Astrocyte (in vitro differentiated cells and primary cell): ENCODE results near the gene MIGA1. TPM values are rescaled to one million over a fixed set of nuclear protein-coding genes. Genes with fewer than 3 reads are reported as not detected.

Source experiments
- DNase-seq: peaks from one replicate; pipeline ENCODE4 v3.0.0-alpha.2; 2010; ENCODE audit warnings: low read depth
- FAIRE-seq: peaks from 2 replicates; lab custom pipeline; 2011; peaks lifted over from hg19 to GRCh38; lab: Jason Lieb, UNC
- H2AFZ ChIP-seq: 2 replicates; pipeline ENCODE4 v1.6.0; 2012; ENCODE audit warnings: low read depth, low read length, inconsistent platforms
- H3K27ac ChIP-seq: 2 replicates; pipeline ENCODE4 v1.5.1; 2011; ENCODE audit warnings: low read depth, low read length, inconsistent platforms
- H3K27me3 ChIP-seq: 2 replicates; pipeline ENCODE4 v1.6.0; 2011; ENCODE audit warnings: low read length, inconsistent platforms; ENCODE audit not compliant: insufficient read depth
- H3K36me3 ChIP-seq: 2 replicates; pipeline ENCODE4 v1.5.1; 2011; ENCODE audit warnings: low read length, inconsistent platforms; ENCODE audit not compliant: insufficient read depth
- H3K4me1 ChIP-seq: 2 replicates; pipeline ENCODE4 v1.5.1; 2011; ENCODE audit warnings: low read length, inconsistent platforms; ENCODE audit not compliant: insufficient read depth
- H3K4me2 ChIP-seq: 2 replicates; pipeline ENCODE4 v1.6.0; 2012; ENCODE audit warnings: low read length, inconsistent platforms
- H3K4me3 ChIP-seq: 2 replicates; pipeline ENCODE4 v1.5.1; 2011; ENCODE audit warnings: low read depth, mild to moderate bottlenecking, low read length, inconsistent platforms; ENCODE audit not compliant: insufficient read depth
- H3K79me2 ChIP-seq: 2 replicates; pipeline ENCODE4 v1.6.0; 2012; ENCODE audit warnings: mild to moderate bottlenecking, low read length, inconsistent platforms; ENCODE audit not compliant: insufficient read depth
- H3K9ac ChIP-seq: 2 replicates; pipeline ENCODE4 v1.6.0; 2012; ENCODE audit warnings: mild to moderate bottlenecking, low read length, inconsistent platforms
- H3K9me3 ChIP-seq: 2 replicates; pipeline ENCODE4 v1.5.1; 2012; ENCODE audit warnings: low read depth, mild to moderate bottlenecking, low read length, inconsistent platforms; ENCODE audit not compliant: insufficient read depth
- H4K20me1 ChIP-seq: 2 replicates; pipeline ENCODE4 v1.6.0; 2012; ENCODE audit warnings: low read length, inconsistent platforms; ENCODE audit not compliant: insufficient read depth
- H3K27ac Mint-ChIP-seq: one replicate; pipeline ENCODE4 v1.8.0; 2021; ENCODE audit warnings: mild to moderate bottlenecking, mixed read lengths; ENCODE audit not compliant: unreplicated experiment
- H3K27me3 Mint-ChIP-seq: one replicate; pipeline ENCODE4 v1.8.0; 2021; ENCODE audit warnings: low read depth, mixed read lengths; ENCODE audit not compliant: unreplicated experiment
- H3K36me3 Mint-ChIP-seq: one replicate; pipeline ENCODE4 v1.8.0; 2021; ENCODE audit warnings: low read depth, mixed read lengths; ENCODE audit not compliant: unreplicated experiment
- H3K4me1 Mint-ChIP-seq: one replicate; pipeline ENCODE4 v1.8.0; 2021; ENCODE audit warnings: low read depth, mixed read lengths; ENCODE audit not compliant: unreplicated experiment
- H3K4me3 Mint-ChIP-seq: one replicate; pipeline ENCODE4 v1.8.0; 2021; ENCODE audit warnings: mild to moderate bottlenecking, moderate library complexity, mixed read lengths; ENCODE audit not compliant: unreplicated experiment
- H3K9me3 Mint-ChIP-seq: one replicate; pipeline ENCODE4 v1.8.0; 2021; ENCODE audit warnings: mild to moderate bottlenecking, mixed read lengths; ENCODE audit not compliant: unreplicated experiment
- CTCF ChIP-seq: IDR thresholded peaks from 2 replicates; pipeline ENCODE4 v1.5.1; 2011; ENCODE audit warnings: low read depth, mild to moderate bottlenecking, inconsistent platforms, low read length, moderate library complexity; ENCODE audit not compliant: insufficient read depth
- EZH2 ChIP-seq: IDR thresholded peaks from 2 replicates; pipeline ENCODE4 v1.6.1; 2012; ENCODE audit warnings: mild to moderate bottlenecking, low read length, inconsistent platforms; ENCODE audit not compliant: insufficient read depth
- total RNA-seq: library from RNA; stranded (reverse); gene quantifications from 2 replicates; pipeline ENCODE4 v1.2.1, GENCODE V29; 2021

Gene MIGA1
- total RNA-seq, 1 donor from 2014 or later = 17.7 TPM

GRCh38 chr1:77845951-77846350 lies 66.5 kb downstream of the MIGA1 start:
- FAIRE-seq (no peak), DNase-seq (no peak)
- Histone ChIP-seq H3K9ac (no peak overlapping the region), H3K4me2 (no peak overlapping the region), H3K27me3 (no peaks in the 10 kb centered on the region), H2AFZ (no peak overlapping the region), H4K20me1 (no peaks in the 10 kb centered on the region), H3K4me1 (no peaks in the 10 kb centered on the region), H3K27ac (no peak overlapping the region), H3K9me3 (no peaks in the 10 kb centered on the region), H3K79me2 (no peaks in the 10 kb centered on the region), H3K36me3 (no peaks in the 10 kb centered on the region), H3K4me3 (no peak overlapping the region)
- H3K36me3 Mint-ChIP-seq = peaks cover 3% of the 10 kb centered on the region
- H3K4me1 Mint-ChIP-seq = no peaks in the 10 kb centered on the region
- H3K9me3 Mint-ChIP-seq = no peaks in the 10 kb centered on the region
- no peak for TF ChIP-seq EZH2
- TF ChIP-seq CTCF = no peak
- no peaks in the 10 kb centered on the region for H3K27me3 Mint-ChIP-seq
- H3K4me3 Mint-ChIP-seq = no peak overlapping the region
- H3K27ac Mint-ChIP-seq = no peak overlapping the region

- Histone ChIP-seq H4K20me1 (no peaks in the 10 kb centered on the region), H3K4me1 (no peaks in the 10 kb centered on the region), H3K36me3 (no peaks in the 10 kb centered on the region), H3K9me3 (no peaks in the 10 kb centered on the region), H3K9ac (no peak overlapping the region), H3K79me2 (no peaks in the 10 kb centered on the region), H2AFZ (no peak overlapping the region), H3K27me3 (no peaks in the 10 kb centered on the region), H3K4me2 (no peak overlapping the region), H3K4me3 (no peak overlapping the region), H3K27ac (no peak overlapping the region)
- Mint-ChIP-seq H3K27me3 (no peaks in the 10 kb centered on the region), H3K27ac (no peak overlapping the region), H3K36me3 (peaks cover 3% of the 10 kb centered on the region), H3K4me3 (no peak overlapping the region), H3K4me1 (no peaks in the 10 kb centered on the region), H3K9me3 (no peaks in the 10 kb centered on the region)
- FAIRE-seq (no peak), DNase-seq (no peak)
- TF ChIP-seq EZH2 (no peak), CTCF (no peak)
Observed at GRCh38 chr1:77846966-77847365, 67.5 kb downstream of the MIGA1 start.

DNA sequence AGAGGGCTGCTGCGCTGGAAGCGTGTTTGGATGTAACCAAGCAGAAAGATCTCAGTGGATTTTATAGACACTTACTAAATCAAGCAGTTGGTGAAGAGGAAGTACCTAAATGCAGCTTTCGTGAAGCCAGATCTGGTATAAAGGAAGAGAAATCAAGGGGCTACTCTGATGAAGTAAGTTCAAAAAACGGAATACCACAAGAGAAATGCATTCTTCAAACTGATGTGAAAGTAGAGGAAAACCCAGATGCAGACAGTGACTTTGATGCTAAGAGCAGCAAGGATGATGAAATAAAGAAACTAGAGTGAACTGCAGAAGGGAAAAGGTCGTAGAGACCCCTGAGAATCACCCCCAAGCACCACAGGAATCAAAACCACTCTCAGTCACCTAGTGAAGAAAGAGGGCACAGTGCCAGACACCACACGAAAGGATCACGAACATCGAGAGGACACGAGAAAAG lies 68.2 kb downstream of the MIGA1 start:
- no peak for FAIRE-seq
- Histone ChIP-seq H3K4me1 (no peaks in the 10 kb centered on the region), H3K27ac (no peak overlapping the region), H3K79me2 (no peaks in the 10 kb centered on the region), H3K4me2 (no peak overlapping the region), H3K4me3 (no peak overlapping the region), H3K9ac (no peak overlapping the region), H4K20me1 (no peaks in the 10 kb centered on the region), H3K36me3 (no peaks in the 10 kb centered on the region), H3K27me3 (no peaks in the 10 kb centered on the region), H2AFZ (no peak overlapping the region), H3K9me3 (no peaks in the 10 kb centered on the region)
- no peaks in the 10 kb centered on the region for H3K9me3 Mint-ChIP-seq
- no peak overlapping the region for H3K27ac Mint-ChIP-seq
- H3K36me3 Mint-ChIP-seq = peaks cover 3% of the 10 kb centered on the region
- no peaks in the 10 kb centered on the region for H3K4me1 Mint-ChIP-seq
- DNase-seq = no peak
- H3K4me3 Mint-ChIP-seq = no peak overlapping the region
- no peaks in the 10 kb centered on the region for H3K27me3 Mint-ChIP-seq
- TF ChIP-seq CTCF = no peak
- TF ChIP-seq EZH2 = no peak
